HG03460 (cell line): ENCODE data around the gene UBAC2.

Experiments used
- ATAC-seq: cut with Tn5 transposase; IDR thresholded peaks from one replicate; pipeline ENCODE4 v1.9.1; 2021; ENCODE audit not compliant: unreplicated experiment

The UBAC2 gene

GRCh38 chr13:99200432-99201167, at the start of gene UBAC2:
Gene UBAC2 (plus strand): TSS chr13:99200854. CDS start chr13:99200909, 55 bp downstream.
- peak; percentile 65 for ATAC-seq

GRCh38 chr13:99151516-99151915, 49.1 kb upstream of the UBAC2 start:
- peak; percentile 82 for ATAC-seq

GRCh38 chr13:99153219-99153618, 47.4 kb upstream of the UBAC2 start:
- no peak for ATAC-seq

DNA sequence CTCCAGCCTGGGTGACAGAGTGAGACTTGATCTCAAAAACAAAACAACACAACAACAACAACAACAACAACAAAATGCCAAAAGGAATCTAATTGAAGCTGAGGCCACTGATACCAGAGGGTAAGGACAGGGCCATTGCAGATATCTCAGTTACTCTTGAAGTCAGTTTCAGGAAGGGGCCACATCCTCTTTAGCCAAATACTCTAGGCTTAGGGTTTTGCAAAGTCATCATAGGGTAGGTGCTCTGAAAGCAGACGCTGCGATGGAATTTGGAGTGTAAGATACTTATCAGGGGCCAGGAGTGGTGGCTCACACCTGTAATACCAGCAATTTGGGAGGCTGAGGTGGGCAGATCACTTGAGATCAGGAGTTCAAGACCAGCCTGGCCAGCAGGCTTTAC, 46.6 kb upstream of the UBAC2 start:
- ATAC-seq = no peak

GRCh38 chr13:99155821-99156220, 44.8 kb upstream of the UBAC2 start:
- no peak for ATAC-seq

DNA sequence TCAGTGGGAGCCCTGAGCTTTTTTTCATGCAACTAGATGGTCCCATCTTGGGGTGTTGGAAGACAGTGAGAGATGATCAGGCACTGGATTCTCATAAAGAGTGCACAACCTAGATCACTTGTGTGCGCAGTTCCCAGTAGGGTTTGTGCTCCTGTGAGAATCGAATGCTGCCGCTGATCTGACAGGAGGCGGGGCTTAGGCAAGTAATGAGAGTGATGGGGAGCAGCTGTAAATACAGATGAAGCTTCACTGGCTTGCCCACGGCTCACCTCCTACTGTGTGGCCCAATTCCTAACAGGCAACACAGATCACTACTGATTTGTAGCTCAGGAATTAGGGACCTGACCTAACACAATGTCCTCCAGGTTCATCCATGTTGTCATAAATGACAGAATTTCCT, 43.6 kb upstream of the UBAC2 start:
- ATAC-seq = no peak

DNA sequence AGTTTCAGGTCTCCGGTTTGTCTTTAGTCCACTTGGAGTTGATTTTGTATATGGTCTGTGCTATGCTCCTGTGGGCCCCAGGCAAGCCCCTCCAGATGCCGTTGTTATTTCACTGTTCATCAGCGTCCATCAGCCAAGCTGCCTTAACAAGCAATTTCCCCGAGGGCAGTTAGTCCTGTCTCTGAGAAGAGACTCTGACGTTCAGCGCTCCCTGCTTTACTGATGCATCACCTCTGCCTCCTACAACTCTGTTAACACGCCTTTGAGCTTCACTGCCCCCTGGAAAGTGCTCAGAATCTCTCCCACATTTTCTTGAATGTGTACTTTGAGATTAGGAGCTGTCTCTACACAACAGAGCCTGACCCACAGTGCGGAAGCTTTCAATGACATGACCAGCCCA, 41.8 kb upstream of the UBAC2 start:
- ATAC-seq = no peak

DNA sequence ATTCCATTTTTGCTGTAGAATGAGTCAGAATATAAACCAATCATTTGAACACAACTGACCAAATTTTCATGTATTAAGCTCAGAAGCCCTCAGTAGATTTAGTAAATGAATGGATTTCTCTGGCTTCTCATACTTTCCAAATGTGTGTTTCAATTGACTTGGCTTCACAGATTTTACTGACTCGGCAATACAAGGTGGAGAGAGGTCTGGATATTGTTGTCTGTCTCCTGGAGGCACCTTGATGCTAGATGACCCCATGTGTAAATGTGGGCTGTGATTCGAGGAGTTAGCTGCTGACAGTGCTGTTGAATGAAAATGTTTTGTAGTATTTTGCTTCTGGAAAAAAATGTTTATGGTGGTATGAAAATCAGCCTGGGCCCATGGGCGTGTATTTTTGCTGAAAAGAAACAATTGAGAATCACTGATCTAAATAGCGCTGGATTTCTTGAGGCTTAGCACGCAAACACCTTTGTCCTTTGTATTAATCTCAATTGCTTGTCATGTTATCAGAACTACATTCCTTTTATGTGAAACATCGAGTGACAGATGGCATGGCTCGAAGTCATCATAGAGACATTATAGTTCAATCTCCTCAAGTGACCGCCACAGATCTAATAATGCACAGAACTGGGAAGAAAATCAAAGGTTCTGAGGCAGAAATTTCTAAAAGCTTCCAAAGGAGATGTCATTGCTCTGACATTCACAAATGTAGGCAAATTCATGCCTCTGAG, 41.2 kb upstream of the UBAC2 start:
- ATAC-seq = no peak

DNA sequence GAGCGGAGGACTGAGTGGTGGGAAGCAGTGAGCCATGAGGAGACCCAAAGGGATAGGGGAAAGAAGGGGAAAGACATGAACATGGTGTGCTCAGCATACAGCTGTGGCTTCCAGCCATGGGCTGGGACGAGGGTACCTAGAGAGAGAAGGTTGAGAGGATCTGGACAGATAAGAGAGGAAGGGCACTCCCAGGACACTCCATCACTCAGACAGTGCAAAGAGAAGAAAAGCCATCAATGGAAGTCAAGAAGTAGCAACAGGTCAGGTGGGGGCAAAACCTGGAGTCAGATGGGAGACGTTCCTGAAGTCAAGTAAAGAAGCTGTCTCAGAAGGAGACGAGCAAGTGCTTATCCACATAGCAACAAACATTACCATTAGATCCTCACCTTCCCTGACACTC, 40.2 kb upstream of the UBAC2 start:
- ATAC-seq = no peak

- no peak for ATAC-seq
These were observed 39.1 kb upstream of the UBAC2 start for GRCh38 chr13:99161512-99161911.

DNA sequence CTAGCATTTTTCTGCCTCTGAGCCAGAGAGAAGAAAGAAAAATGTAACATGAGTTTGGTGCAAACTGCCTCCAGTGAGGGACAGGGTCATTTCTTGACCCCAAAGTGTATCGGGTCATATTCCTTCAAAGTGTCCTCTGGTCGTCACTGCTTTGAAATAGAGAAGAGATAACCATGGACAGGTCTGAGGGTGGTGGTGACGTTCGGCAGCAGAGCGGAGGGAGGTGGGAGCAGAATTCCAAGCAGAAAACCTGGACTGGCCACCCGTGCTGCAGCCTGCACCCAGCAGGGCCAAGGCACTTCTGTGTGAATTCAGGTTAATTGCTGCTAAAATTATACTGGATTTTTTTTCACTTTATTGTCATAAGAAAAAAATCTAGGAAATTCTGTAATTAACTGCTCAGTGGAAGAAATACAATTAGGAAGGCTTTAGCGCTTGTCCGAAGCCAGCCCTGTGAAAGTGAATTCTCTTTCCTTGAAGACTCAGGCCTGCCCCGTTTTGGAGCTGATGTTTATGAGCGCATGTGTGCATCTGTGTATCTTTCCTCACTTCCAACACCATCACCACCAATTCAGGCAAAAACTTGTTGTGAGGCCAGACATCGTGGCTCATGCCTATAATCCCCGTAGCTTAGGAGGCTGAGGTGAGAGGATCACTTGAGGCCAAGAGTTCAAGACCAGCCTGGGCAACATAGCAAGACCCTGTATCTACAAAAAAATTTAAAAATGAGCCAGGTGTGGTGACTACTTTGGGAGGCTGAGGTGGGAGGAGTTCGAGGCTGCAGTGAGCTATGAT, 37.9 kb upstream of the UBAC2 start:
- no peak for ATAC-seq

DNA sequence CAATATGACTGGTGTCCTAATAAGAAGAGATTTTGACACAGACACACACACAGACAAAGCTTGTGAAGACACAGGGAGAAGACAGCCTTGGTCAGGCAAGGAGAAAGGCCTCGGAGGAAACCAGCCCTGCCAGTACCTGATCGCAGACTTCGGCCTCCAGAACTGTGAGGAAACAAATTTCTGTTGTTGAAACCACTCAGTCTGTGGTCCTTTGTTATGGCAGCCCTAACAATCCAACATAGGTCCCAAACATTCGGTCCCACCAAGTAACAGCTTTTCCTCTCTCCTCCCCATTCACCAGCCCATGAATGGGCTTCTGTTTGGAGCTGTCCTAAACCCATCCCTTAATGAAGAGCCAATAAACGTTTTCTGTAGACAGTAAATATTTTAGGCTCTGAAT, 36.4 kb upstream of the UBAC2 start:
- ATAC-seq = no peak

DNA sequence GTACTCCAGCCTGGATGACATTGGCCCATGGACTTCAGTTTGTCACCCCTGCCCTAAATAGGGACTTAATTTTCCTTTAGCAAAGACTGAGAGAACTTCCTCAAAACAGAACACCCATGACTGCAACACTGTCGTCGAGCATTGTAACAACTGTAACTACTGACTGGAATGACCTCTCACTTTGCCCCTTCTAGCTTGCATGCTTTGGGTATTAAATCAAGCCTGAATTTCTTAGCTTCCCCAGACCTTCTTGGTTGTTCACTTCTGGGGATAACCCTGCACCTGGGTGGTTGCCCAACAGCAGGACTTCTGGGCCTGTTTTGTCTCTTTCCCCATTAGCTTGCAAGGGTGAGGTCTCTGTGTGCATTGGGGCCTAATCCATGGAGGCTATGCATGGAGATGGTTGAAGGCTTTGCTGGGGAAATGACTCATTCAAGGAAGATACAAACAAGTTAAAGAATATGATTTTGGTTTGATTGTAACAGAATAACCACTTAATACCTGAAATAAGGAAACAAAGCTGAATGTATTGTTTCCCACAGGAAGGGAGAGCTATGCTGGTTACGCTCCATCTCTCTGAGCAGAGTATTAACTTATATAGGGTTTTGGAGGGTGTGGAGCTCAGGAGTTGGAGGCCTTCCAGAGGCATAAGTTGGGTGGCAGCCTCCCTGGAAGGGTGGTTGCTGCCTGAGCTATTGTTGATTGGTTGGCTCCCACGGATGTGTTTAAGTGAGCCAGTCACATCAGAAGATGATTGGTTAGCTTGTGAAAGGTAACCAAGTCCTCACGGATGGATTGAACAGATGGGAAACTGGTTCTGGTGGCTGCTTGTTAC, 34.7 kb upstream of the UBAC2 start:
- ATAC-seq = no peak

DNA sequence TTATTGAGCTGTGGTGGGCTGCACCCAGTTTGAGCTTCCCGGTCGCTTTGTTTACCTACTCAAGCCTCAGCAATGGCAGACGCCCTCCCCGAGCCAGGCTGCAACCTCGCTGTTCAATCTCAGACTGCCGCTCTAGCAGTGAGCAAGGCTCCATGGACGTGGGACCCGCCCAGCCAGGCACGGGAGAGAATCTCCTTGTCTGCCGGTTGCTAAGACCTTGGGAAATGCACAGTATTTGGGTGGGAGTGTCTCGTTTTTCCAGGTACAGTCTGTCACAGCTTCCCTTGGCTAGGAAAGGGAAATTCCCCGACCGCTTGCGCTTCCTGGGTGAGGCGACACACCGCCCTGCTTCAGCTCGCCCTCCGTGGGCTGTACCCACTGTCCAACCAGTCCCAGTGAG, 27.7 kb upstream of the UBAC2 start:
- no peak for ATAC-seq

DNA sequence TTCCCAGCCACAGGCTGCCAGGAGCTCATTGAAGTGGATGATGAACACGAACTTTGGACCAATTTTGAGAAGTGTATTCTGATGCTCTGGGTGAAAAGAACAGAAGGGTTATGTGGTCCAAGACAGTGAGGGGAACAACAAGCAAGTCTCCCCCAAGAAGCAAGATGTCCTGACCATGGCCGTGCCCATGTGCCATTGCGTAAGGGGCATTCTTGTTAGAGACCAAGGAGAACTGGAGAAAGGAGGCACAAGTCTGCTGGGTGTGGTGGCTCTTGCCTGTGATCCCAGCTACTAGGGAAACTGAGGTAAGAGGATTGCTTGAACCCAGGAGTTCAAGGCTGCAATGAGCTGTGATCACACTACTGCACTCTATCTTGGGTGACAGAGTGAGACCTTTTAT, 27.0 kb upstream of the UBAC2 start:
- ATAC-seq = no peak

- ATAC-seq = no peak
These were observed 26.0 kb upstream of the UBAC2 start for GRCh38 chr13:99174533-99175100.

DNA sequence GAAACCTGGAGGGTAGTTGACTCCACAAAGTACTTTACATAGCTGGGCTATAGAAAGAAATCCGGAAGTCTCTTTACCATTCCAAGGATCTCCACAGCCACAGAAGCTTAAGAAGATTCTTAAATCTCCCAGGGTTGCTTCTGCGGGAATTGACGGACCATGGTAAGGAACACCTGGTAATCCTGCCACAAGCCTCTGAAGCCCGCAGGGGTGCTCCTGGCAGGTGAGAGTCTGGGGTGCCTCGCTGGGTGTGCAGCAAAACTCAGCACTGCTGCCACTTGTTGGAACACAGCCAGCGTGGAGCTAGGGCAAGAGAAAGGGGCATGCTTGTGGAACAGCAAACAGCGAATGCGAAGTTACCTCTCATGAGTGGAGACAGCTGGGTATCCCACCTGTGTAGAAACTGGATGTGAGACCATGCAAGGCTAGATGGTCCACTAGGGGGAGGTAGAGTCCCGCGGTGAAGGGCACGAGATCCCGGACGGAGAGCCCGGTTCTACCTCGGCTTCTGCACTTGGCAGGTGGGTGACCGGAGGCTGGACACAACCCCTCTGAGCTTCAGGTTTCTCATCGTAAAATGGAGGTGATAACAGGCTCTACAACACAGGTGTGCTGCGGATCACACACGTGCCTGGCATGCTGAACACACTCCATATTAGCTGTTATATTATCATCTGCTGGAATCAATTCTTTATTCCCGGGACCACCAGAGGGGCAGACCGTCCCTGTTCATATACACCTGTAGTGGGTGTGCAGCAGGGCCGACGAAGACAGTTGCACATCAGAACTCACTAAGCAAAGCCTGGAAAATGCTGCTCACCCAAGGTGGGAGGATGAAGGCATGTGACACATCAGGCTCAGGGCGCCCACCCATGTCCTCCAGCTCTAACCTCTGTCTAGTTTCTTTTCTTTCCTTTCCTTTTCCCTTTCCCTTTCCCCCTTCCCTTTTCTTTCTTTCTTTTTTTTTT, 24.1 kb upstream of the UBAC2 start:
- ATAC-seq = peak; percentile 70

- ATAC-seq = peak; percentile 56
These were observed 22.0 kb upstream of the UBAC2 start for GRCh38 chr13:99178636-99179035.

GRCh38 chr13:99179460-99179859, 21.2 kb upstream of the UBAC2 start:
- ATAC-seq = no peak
